Measurements from ENCODE around the gene SPEF2.

DNA sequence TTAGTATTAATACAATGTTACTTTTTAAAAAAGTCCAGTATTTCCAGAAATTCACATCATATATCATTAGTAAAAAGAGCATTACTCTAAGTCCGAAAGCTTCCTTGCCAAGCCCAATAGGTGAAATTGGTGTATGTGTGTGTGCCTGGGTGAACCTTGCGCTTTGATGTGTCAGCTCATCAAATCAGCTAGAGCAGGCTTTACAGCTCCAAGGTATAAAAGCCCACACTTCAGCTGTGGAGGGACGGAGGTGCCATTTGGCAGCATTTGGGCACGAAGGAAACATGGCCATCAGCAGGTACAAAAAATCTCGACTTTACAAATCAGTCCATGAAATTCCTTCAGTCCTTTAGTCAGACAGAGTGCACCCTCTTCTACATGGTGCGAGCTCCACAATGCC lies 162.6 kb downstream of the SPEF2 start:
- TF ChIP-seq, protein P1, sequence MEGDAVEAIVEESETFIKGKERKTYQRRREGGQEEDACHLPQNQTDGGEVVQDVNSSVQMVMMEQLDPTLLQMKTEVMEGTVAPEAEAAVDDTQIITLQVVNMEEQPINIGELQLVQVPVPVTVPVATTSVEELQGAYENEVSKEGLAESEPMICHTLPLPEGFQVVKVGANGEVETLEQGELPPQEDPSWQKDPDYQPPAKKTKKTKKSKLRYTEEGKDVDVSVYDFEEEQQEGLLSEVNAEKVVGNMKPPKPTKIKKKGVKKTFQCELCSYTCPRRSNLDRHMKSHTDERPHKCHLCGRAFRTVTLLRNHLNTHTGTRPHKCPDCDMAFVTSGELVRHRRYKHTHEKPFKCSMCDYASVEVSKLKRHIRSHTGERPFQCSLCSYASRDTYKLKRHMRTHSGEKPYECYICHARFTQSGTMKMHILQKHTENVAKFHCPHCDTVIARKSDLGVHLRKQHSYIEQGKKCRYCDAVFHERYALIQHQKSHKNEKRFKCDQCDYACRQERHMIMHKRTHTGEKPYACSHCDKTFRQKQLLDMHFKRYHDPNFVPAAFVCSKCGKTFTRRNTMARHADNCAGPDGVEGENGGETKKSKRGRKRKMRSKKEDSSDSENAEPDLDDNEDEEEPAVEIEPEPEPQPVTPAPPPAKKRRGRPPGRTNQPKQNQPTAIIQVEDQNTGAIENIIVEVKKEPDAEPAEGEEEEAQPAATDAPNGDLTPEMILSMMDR (IDR thresholded peaks at IDR 0.05), result no peak
- TF ChIP-seq SIN3A (IDR thresholded peaks at IDR 0.05; ENCODE audit: borderline replicate concordance, insufficient read depth, low read depth, low read length), result no peak
- no peak for TF ChIP-seq POLR2AphosphoS5 (IDR thresholded peaks at IDR 0.05; ENCODE audit: low read depth, low read length)
- TF ChIP-seq, protein P2, sequence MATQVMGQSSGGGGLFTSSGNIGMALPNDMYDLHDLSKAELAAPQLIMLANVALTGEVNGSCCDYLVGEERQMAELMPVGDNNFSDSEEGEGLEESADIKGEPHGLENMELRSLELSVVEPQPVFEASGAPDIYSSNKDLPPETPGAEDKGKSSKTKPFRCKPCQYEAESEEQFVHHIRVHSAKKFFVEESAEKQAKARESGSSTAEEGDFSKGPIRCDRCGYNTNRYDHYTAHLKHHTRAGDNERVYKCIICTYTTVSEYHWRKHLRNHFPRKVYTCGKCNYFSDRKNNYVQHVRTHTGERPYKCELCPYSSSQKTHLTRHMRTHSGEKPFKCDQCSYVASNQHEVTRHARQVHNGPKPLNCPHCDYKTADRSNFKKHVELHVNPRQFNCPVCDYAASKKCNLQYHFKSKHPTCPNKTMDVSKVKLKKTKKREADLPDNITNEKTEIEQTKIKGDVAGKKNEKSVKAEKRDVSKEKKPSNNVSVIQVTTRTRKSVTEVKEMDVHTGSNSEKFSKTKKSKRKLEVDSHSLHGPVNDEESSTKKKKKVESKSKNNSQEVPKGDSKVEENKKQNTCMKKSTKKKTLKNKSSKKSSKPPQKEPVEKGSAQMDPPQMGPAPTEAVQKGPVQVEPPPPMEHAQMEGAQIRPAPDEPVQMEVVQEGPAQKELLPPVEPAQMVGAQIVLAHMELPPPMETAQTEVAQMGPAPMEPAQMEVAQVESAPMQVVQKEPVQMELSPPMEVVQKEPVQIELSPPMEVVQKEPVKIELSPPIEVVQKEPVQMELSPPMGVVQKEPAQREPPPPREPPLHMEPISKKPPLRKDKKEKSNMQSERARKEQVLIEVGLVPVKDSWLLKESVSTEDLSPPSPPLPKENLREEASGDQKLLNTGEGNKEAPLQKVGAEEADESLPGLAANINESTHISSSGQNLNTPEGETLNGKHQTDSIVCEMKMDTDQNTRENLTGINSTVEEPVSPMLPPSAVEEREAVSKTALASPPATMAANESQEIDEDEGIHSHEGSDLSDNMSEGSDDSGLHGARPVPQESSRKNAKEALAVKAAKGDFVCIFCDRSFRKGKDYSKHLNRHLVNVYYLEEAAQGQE (IDR thresholded peaks at IDR 0.05; ENCODE audit: insufficient read depth in 1 of 2, low read depth in 2 of 2, low read length in 1 of 2), result no peak
- no peak for TF ChIP-seq TCF7L2 (IDR thresholded peaks at IDR 0.05; ENCODE audit: low read depth, low read length)
